SU-DHL-6 (cell line): ENCODE results near the gene KIAA1614.

Experiments used
- H2AFZ ChIP-seq: fragments of 200-600 bp; sonication (generic); 2 replicates; pipeline ENCODE4 v1.6.1; 2014; ENCODE audit warnings: low read depth, mild to moderate bottlenecking, moderate library complexity, mixed read lengths, antibody characterized with exemption, low read length; ENCODE audit not compliant: severe bottlenecking
- H3F3A ChIP-seq: fragments of 200-600 bp; shearing (Covaris generic); 2 replicates; pipeline ENCODE4 v1.6.0; 2016; ENCODE audit warnings: antibody characterized with exemption, mild to moderate bottlenecking; ENCODE audit not compliant: insufficient read depth
- H3K27ac ChIP-seq: fragments of 200-600 bp; sonication (generic); 2 replicates; pipeline ENCODE4 v1.5.1; 2016; ENCODE audit warnings: low read depth, mild to moderate bottlenecking, low read length, moderate library complexity, mixed read lengths
- H3K27me3 ChIP-seq: fragments of 200-600 bp; sonication (generic), shearing (Covaris generic); 2 replicates; pipeline ENCODE4 v1.6.0; 2014; ENCODE audit warnings: mild to moderate bottlenecking, low read length
- H3K36me3 ChIP-seq: fragments of 200-600 bp; sonication (generic); 2 replicates; pipeline ENCODE4 v1.6.1; 2014; ENCODE audit warnings: mild to moderate bottlenecking, low read length, mixed read lengths
- H3K4me2 ChIP-seq: fragments of 300-600, 200-600 bp; shearing (Covaris generic), sonication (generic); 2 replicates; pipeline ENCODE4 v1.6.0; 2014; ENCODE audit warnings: low read length, low read depth, mild to moderate bottlenecking; ENCODE audit not compliant: poor library complexity, severe bottlenecking
- H3K4me3 ChIP-seq: fragments of 200-600 bp; sonication (generic); 2 replicates; pipeline ENCODE4 v1.5.1; 2014; ENCODE audit warnings: antibody characterized with exemption, low read length, mild to moderate bottlenecking, mixed read lengths; ENCODE audit not compliant: insufficient read depth, poor library complexity, severe bottlenecking
- H3K79me2 ChIP-seq: fragments of 200-600 bp; sonication (generic); 2 replicates; pipeline ENCODE4 v1.6.1; 2014; ENCODE audit warnings: mild to moderate bottlenecking, low read length, moderate library complexity; ENCODE audit not compliant: insufficient read depth
- H3K9ac ChIP-seq: fragments of 200-600 bp; sonication (generic); 2 replicates; pipeline ENCODE4 v1.7.0; 2014; ENCODE audit warnings: mild to moderate bottlenecking, low read length
- H3K9me2 ChIP-seq: fragments of 200-600 bp; sonication (generic); replicated peaks from 2 replicates; pipeline ENCODE4 v1.6.1; 2014; ENCODE audit warnings: low read length; ENCODE audit not compliant: insufficient read depth
- H3K9me3 ChIP-seq: fragments of 200-600 bp; sonication (generic); 2 replicates; pipeline ENCODE4 v1.6.1; 2014; ENCODE audit warnings: low read length, mixed read lengths; ENCODE audit not compliant: insufficient read depth
- H4K20me1 ChIP-seq: fragments of 200-600 bp; sonication (generic); 2 replicates; pipeline ENCODE4 v1.6.1; 2014; ENCODE audit warnings: low read depth, mild to moderate bottlenecking, antibody characterized with exemption, low read length, moderate library complexity, mixed read lengths
- CTCF ChIP-seq: fragments of 200-600 bp; sonication (generic); IDR thresholded peaks from one replicate; pipeline ENCODE4 v1.5.1; 2017; ENCODE audit warnings: antibody characterized with exemption, mild to moderate bottlenecking, low read length, moderate library complexity; ENCODE audit not compliant: insufficient read depth, poor library complexity, severe bottlenecking
- EZH2phosphoT487 ChIP-seq: fragments of 200-600 bp; sonication (generic), shearing (Covaris generic); conservative IDR thresholded peaks from 2 replicates; pipeline ENCODE4 v1.6.1; 2018; ENCODE audit warnings: mild to moderate bottlenecking, antibody characterized with exemption, low read length, moderate library complexity, mixed read lengths

Gene KIAA1614

GRCh38 chr1:180909462-180909976, 3.2 kb upstream of the KIAA1614 start:
- Histone ChIP-seq H3K79me2 (no peaks in the 10 kb centered on the region), H3K27ac (no peak overlapping the region), H2AFZ (no peak overlapping the region), H4K20me1 (no peaks in the 10 kb centered on the region), H3K27me3 (no peaks in the 10 kb centered on the region), H3K4me2 (no peak overlapping the region), H3K4me3 (no peak overlapping the region), H3K9me3 (no peaks in the 10 kb centered on the region), H3K36me3 (no peaks in the 10 kb centered on the region), H3K9me2 (no peaks in the 10 kb centered on the region), H3K9ac (no peak overlapping the region), H3F3A (no peaks in the 10 kb centered on the region)
- TF ChIP-seq CTCF (no peak), EZH2phosphoT487 (no peak)

- Histone ChIP-seq H3K9ac (no peak overlapping the region), H3K79me2 (no peaks in the 10 kb centered on the region), H3K27me3 (no peaks in the 10 kb centered on the region), H3K36me3 (no peaks in the 10 kb centered on the region), H4K20me1 (no peaks in the 10 kb centered on the region), H3K9me3 (no peaks in the 10 kb centered on the region), H3K4me3 (no peak overlapping the region), H3K4me2 (no peak overlapping the region), H3K9me2 (no peaks in the 10 kb centered on the region), H3K27ac (no peak overlapping the region), H2AFZ (no peak overlapping the region), H3F3A (no peaks in the 10 kb centered on the region)
- TF ChIP-seq CTCF (no peak), EZH2phosphoT487 (no peak)
These were observed 981 bp upstream of the KIAA1614 start for GRCh38 chr1:180911640-180912191.

GRCh38 chr1:180912211-180912800, 391 bp upstream of the KIAA1614 start:
- TF ChIP-seq EZH2phosphoT487: no peak
- no peak for TF ChIP-seq CTCF
- H3K9me2 ChIP-seq: no peaks in the 10 kb centered on the region
- no peaks in the 10 kb centered on the region for H3K79me2 ChIP-seq
- no peaks in the 10 kb centered on the region for H3K27me3 ChIP-seq
- H3K9ac ChIP-seq: no peak overlapping the region
- no peak overlapping the region for H2AFZ ChIP-seq
- H3K4me2 ChIP-seq: no peak overlapping the region
- H3K4me3 ChIP-seq: no peak overlapping the region
- no peaks in the 10 kb centered on the region for H4K20me1 ChIP-seq
- no peaks in the 10 kb centered on the region for H3K36me3 ChIP-seq
- no peak overlapping the region for H3K27ac ChIP-seq
- H3F3A ChIP-seq: no peaks in the 10 kb centered on the region
- no peaks in the 10 kb centered on the region for H3K9me3 ChIP-seq
